Ectodermal cell (in vitro differentiated cells): Measurements from ENCODE around the gene ASXL1.
"Not testable (repeated sequence)": the region's sequence is repeated elsewhere in the genome, so short reads cannot be mapped to it uniquely, and the experiment has no call there.

Experiments
- H3K27ac ChIP-seq: 2 replicates; pipeline ENCODE4 v1.7.0; 2013; ENCODE audit warnings: mild to moderate bottlenecking, low read depth, low read length; ENCODE audit not compliant: insufficient read depth, poor library complexity, severe bottlenecking
- H3K27me3 ChIP-seq: 2 replicates; pipeline ENCODE4 v1.7.0; 2013; ENCODE audit warnings: mild to moderate bottlenecking, low read length; ENCODE audit not compliant: insufficient read depth, control insufficient read depth, poor library complexity, severe bottlenecking
- H3K36me3 ChIP-seq: one replicate; pipeline ENCODE4 v1.7.0; 2013; ENCODE audit warnings: low read length; ENCODE audit not compliant: control insufficient read depth, insufficient read depth
- H3K4me1 ChIP-seq: one replicate; pipeline ENCODE4 v1.7.0; 2013; ENCODE audit warnings: low read length; ENCODE audit not compliant: control insufficient read depth, insufficient read depth
- H3K4me3 ChIP-seq: 2 replicates; pipeline ENCODE4 v1.7.0; 2013; ENCODE audit warnings: low read depth, low read length, control low read depth; ENCODE audit not compliant: insufficient read depth
- H3K9me3 ChIP-seq: 2 replicates; pipeline ENCODE4 v1.7.0; 2013; ENCODE audit warnings: mild to moderate bottlenecking, low read length, moderate library complexity; ENCODE audit not compliant: control insufficient read depth
- WGBS, 2 experiments: methylation state at CpG; one replicate each; pipeline ENCODE4 v1.1.7; 2013; ENCODE audit warnings: missing lambda C conversion rate in 2 of 2; 5-methylcytosine and 5-hydroxymethylcytosine counted together

The ASXL1 gene

GRCh38 chr20:32380745-32381144, 22.6 kb downstream of the ASXL1 start:
- Histone ChIP-seq H3K9me3 (no peaks in the 10 kb centered on the region), H3K27me3 (no peaks in the 10 kb centered on the region), H3K36me3 (no peaks in the 10 kb centered on the region), H3K4me1 (no peaks in the 10 kb centered on the region), H3K27ac (no peak overlapping the region), H3K4me3 (no peak overlapping the region)
- WGBS, 2 experiments, result 94 to 98% methylated on average over 3 of the region's 3 CpGs

- Histone ChIP-seq H3K9me3 (no peaks in the 10 kb centered on the region), H3K4me3 (no peak overlapping the region), H3K4me1 (no peaks in the 10 kb centered on the region), H3K36me3 (no peaks in the 10 kb centered on the region), H3K27ac (no peak overlapping the region), H3K27me3 (no peaks in the 10 kb centered on the region)
- WGBS, 2 experiments, result 91 to 95% methylated on average over 11 of the region's 11 CpGs
Measured at GRCh38 chr20:32382102-32382950, 24.2 kb downstream of the ASXL1 start.

GRCh38 chr20:32383441-32383840, 25.3 kb downstream of the ASXL1 start:
- H3K4me3 ChIP-seq, H3K4me1 ChIP-seq, H3K9me3 ChIP-seq, H3K27ac ChIP-seq, H3K27me3 ChIP-seq, H3K36me3 ChIP-seq: not testable (repeated sequence)
- WGBS, 2 experiments, result 93 to 95% methylated on average over 9 of the region's 9 CpGs

GRCh38 chr20:32385541-32385940, 27.4 kb downstream of the ASXL1 start:
- 94 to 99% methylated on average over 3 of the region's 3 CpGs for WGBS, 2 experiments
- Histone ChIP-seq H3K9me3 (no peaks in the 10 kb centered on the region), H3K36me3 (no peaks in the 10 kb centered on the region), H3K4me3 (no peak overlapping the region), H3K27ac (no peak overlapping the region), H3K4me1 (no peaks in the 10 kb centered on the region), H3K27me3 (no peaks in the 10 kb centered on the region)

DNA sequence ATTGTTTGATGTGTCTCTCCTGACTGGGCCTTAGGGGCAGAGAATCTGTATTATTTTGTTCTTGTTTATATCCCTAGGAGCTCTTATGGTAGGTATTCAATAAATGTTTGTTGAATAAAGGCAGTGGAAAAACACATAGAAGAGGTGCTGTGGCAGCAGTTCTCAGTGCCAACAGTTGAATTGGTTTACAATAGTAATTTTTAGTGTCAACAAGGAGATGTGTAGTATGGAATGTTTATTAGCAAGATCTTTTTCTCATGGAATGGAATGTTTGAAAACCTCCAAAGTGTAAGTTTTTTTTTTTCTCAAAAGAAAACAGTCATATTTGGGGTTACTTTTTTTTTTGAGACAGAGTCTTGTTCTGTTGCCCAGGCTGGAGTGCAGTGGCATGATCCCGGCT, 28.0 kb downstream of the ASXL1 start:
- Histone ChIP-seq H3K4me1 (no peaks in the 10 kb centered on the region), H3K27me3 (no peaks in the 10 kb centered on the region), H3K36me3 (peaks cover 3% of the 10 kb centered on the region), H3K27ac (no peak overlapping the region), H3K9me3 (no peaks in the 10 kb centered on the region), H3K4me3 (no peak overlapping the region)
- WGBS, 2 experiments, result 90 to 95% methylated on average over 1 of the region's 1 CpG

DNA sequence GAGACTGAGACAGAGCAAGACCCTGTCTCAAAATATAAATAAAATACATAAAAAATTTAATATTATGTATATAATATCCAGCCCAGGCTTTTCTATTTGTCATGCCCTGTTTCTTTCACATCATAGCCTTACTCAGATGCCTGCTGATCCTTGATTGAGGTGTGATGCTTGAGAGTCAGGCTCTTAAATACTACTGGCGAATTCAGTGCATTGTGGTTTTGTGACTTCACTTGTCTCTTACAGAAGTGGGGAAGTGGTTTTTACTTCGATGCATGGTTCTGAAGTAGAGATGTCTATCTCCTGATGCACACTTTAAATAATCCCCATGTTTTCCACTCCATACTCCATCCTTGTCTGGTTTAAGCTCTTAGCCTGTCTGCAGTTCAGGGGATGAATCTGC, 29.1 kb downstream of the ASXL1 start:
- WGBS, 2 experiments, result 95 to 100% methylated on average over 2 of the region's 2 CpGs
- Histone ChIP-seq H3K9me3 (no peaks in the 10 kb centered on the region), H3K36me3 (peaks cover 9% of the 10 kb centered on the region), H3K4me1 (no peaks in the 10 kb centered on the region), H3K27me3 (no peaks in the 10 kb centered on the region), H3K27ac (no peak overlapping the region), H3K4me3 (no peak overlapping the region)

- H3K9me3 ChIP-seq, result no peaks in the 10 kb centered on the region
- peaks cover 9% of the 10 kb centered on the region for H3K36me3 ChIP-seq
- H3K4me3 ChIP-seq, result no peak overlapping the region
- no peaks in the 10 kb centered on the region for H3K4me1 ChIP-seq
- H3K27me3 ChIP-seq, result no peaks in the 10 kb centered on the region
- H3K27ac ChIP-seq, result no peak overlapping the region
- 96 to 97% methylated on average over 2 of the region's 2 CpGs for WGBS, 2 experiments
Measured at GRCh38 chr20:32391003-32391402, 32.9 kb downstream of the ASXL1 start.

GRCh38 chr20:32395066-32395465, 36.9 kb downstream of the ASXL1 start:
- Histone ChIP-seq H3K36me3 (peaks cover 9% of the 10 kb centered on the region), H3K9me3 (no peaks in the 10 kb centered on the region), H3K27ac (no peak overlapping the region), H3K4me3 (no peak overlapping the region), H3K4me1 (no peaks in the 10 kb centered on the region), H3K27me3 (no peaks in the 10 kb centered on the region)
- WGBS, 2 experiments, result 95 to 96% methylated on average over 2 to 3 of the region's 3 CpGs

DNA sequence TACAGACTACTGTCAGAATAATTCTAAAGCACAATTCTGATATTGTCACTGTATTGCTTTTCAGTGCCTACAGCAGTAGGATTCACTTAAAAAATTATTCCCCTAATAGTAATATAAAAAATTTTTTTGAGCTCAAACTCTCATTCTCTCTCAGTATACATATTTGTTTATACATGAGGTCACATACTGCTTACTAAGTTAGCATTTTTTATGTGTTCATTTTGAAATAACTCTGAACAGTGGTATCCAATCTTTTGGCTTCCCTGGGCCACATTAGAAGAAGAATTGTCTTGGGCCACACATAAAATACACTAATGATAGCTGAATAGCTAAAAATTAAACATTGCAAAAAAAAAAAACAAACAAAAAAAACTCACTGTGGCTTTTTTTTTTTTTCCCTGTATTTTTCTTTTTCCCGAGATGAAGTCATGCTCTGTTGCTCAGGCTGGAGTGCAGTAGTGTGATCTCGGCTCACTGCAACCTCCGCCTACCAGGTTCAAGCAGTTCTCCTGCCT, 38.6 kb downstream of the ASXL1 start:
- Histone ChIP-seq H3K36me3 (no peaks in the 10 kb centered on the region), H3K27ac (no peak overlapping the region), H3K27me3 (no peaks in the 10 kb centered on the region), H3K9me3 (no peaks in the 10 kb centered on the region), H3K4me3 (no peak overlapping the region), H3K4me1 (no peaks in the 10 kb centered on the region)
- WGBS, 2 experiments, result 95 to 97% methylated on average over 3 of the region's 3 CpGs

GRCh38 chr20:32397567-32398084, 39.5 kb downstream of the ASXL1 start:
- Histone ChIP-seq H3K27ac (no peak overlapping the region), H3K36me3 (no peaks in the 10 kb centered on the region), H3K9me3 (no peaks in the 10 kb centered on the region), H3K4me1 (no peaks in the 10 kb centered on the region), H3K27me3 (no peaks in the 10 kb centered on the region), H3K4me3 (no peak overlapping the region)
- 94 to 99% methylated on average over 8 to 11 of the region's 11 CpGs for WGBS, 2 experiments
